ENCODE data around the gene COL6A2. TPM values are rescaled to one million over a fixed set of nuclear protein-coding genes. Genes with fewer than 3 reads are reported as not detected.

COL6A2 gene
- total and polyA plus RNA-seq, 8 donors = 362 to 647 (median 447) TPM

DNA sequence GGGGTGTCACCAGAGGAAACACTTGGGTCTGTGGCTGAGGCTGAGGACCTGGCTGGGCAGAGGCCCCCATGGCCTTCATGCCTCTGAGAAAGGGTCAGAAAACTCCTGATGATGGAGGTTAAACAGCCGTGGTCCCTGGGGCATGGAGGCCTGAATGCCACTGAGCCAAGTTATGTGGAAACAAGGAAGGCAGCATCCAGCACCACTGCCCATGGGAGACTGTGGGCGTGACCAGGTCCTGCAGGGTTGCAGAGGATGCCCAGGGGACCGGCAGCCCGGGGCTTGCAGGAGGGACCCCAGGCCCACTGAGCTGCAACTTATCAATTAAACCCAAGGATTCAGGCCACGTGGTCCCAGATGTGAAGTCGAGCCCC is 18.9 kb upstream of the COL6A2 start:
- Histone ChIP-seq H3K4me1 (no peaks in the 10 kb centered on the region), H3K36me3 (no peaks in the 10 kb centered on the region), H3K4me3 (no peak overlapping the region), H3K27ac (no peak overlapping the region), H3K9me3 (no peaks in the 10 kb centered on the region), H3K27me3 (peaks cover 0 to 43% of the 10 kb centered on the region in 2 donors)
- TF ChIP-seq, protein P1, sequence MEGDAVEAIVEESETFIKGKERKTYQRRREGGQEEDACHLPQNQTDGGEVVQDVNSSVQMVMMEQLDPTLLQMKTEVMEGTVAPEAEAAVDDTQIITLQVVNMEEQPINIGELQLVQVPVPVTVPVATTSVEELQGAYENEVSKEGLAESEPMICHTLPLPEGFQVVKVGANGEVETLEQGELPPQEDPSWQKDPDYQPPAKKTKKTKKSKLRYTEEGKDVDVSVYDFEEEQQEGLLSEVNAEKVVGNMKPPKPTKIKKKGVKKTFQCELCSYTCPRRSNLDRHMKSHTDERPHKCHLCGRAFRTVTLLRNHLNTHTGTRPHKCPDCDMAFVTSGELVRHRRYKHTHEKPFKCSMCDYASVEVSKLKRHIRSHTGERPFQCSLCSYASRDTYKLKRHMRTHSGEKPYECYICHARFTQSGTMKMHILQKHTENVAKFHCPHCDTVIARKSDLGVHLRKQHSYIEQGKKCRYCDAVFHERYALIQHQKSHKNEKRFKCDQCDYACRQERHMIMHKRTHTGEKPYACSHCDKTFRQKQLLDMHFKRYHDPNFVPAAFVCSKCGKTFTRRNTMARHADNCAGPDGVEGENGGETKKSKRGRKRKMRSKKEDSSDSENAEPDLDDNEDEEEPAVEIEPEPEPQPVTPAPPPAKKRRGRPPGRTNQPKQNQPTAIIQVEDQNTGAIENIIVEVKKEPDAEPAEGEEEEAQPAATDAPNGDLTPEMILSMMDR (IDR thresholded peaks at IDR 0.05) = no peak
- ATAC-seq = no peak
- intact Hi-C loops (cut with DNase I) = no loop called here
- no peak for DNase-seq

DNA sequence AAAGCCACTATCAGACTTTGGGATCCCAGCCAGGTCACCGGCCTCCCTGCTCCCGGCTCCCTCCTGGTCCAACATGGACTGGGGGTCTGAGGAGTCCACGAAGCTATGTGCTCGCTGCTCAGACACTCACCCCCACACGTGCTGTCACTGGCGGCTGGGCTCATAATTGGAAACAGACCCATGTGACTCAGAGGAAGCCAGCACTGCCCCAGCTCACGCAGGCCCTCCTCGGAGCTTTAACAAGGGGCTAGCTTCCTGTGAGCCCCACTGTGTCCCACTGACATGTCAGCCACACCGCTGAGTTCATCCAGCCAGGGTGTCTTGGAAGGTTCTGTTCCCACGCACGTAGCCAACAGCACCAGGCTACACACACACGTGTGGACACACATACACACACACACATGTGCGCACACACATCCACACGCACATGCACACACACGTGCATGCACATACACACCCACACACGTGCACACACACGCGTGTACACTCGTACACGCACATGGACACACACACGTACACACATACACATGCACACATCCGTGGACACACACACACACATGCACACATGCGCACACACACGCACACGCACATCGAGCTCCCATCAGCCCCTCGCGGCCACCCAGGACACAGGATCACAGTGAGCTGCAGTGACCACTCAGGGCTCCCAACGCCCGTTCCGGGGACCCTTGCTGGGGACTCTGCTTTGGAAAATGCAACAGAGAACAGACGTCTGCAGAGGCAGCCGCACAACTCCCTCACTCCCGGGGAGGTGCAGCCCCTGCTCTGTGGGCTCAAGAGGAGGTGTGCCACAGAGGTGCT is 18.4 kb upstream of the COL6A2 start:
- Histone ChIP-seq H3K4me3 (no peak overlapping the region), H3K36me3 (no peaks in the 10 kb centered on the region), H3K27me3 (peaks cover 0 to 49% of the 10 kb centered on the region in 2 donors), H3K27ac (no peak overlapping the region), H3K4me1 (no peaks in the 10 kb centered on the region), H3K9me3 (no peaks in the 10 kb centered on the region)
- TF ChIP-seq, protein P1 (IDR thresholded peaks at IDR 0.05) = no peak
- DNase-seq (peak in 2 of 4 donors; percentile 33 to 66), ATAC-seq (peak; percentile 23)
- intact Hi-C loops (cut with DNase I) = no loop called here

DNA sequence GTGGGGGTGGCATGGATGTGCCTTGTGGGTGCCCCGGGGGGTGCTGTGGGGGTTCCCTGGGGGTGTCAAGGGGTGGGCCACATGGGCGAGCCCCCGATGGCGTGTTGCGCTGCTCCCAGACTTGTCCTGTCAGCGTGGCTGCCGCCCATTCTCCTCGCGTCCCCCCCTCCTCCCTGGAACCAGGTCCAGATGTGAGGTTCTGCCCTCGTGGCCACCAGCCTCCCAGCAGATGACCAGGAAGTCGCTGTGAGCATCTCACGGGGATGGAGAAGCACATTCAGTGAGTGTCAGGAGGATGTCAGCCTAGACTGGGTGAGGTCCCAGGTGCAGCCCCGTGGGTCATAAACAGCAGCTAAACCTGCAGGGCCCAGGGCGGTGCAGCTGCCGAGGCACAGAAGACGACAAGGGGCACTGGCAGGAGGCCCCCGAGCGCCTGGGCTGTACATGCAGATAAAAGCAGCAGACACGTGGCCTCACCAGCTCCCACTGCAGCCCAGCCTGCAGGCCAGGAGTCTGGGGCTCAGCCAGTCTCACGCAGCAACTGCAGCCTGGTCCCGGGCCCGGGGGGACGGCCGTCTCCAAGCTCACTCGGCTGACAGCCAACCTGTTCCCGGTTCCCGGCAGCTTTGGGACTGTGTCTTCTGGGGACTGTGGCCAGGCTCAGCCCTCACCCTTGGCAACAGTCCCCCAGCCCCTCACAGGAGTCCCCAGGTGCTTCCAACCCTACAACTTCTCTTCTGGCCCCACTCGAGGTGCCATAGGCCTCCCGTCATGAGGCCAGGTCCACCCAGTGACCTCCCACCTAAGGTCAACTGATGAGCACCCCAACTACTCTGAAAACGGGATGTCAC is 17.5 kb upstream of the COL6A2 start:
- no peak for ATAC-seq
- TF ChIP-seq, protein P1 (IDR thresholded peaks at IDR 0.05) = no peak
- intact Hi-C loops (cut with DNase I) = no loop called here

DNA sequence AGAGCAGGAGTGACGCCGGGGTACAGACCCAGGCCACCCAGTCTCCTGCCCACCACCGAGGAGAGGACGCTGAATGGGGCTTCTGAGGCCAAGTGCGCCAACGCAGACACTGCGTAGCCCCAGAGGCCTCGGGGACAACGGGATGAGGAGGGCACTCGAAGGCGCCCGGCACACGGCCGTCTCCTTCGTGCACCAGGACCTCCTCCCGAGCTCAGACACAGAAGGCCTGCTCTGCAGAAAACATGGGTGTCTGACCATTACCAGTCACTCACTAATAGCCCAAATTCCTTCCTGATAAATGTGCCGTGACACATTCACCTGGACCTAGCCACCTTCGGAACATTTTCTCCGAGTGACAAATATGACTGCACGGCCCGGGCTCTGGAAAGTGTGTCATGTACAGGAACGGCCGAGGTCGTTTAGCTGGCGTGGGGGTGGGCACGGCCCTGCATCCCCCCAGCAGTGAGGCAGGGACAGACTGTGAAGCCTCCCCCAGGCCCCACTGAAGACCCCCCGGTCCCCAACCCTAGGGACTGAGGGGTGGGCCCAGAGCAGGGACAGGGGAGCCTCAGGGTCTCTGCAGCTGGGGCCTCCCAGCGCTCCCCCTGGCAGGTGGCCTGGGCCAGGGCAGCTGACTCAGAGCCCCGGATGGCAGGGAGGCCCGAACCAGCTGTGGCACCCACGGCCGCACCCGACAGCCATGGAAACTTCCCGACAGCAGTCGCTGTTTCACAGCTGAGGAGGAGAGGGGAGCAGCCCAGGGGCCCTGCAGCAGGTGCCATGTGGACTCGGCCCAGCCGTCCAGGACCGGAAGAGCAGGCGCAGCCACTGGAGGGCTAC is 16.7 kb upstream of the COL6A2 start:
- Histone ChIP-seq H3K27me3 (peaks cover 0 to 52% of the 10 kb centered on the region in 2 donors), H3K27ac (no peak overlapping the region), H3K36me3 (no peaks in the 10 kb centered on the region), H3K4me3 (no peak overlapping the region), H3K9me3 (no peaks in the 10 kb centered on the region), H3K4me1 (no peaks in the 10 kb centered on the region)
- TF ChIP-seq, protein P1 (IDR thresholded peaks at IDR 0.05) = no peak
- DNase-seq (peak in 2 of 4 donors; percentile 23 to 55), ATAC-seq (no peak)
- intact Hi-C loops (cut with DNase I) = no loop called here

More for the DNA sequence above, 17.5 kb upstream of the COL6A2 start:
- no peak overlapping the region for H3K4me3 ChIP-seq
- H3K36me3 ChIP-seq = no peaks in the 10 kb centered on the region
- no peaks in the 10 kb centered on the region for H3K9me3 ChIP-seq
- no peaks in the 10 kb centered on the region for H3K4me1 ChIP-seq
- peak in 3 of 4 donors; percentile 38 to 77 (median 64) for DNase-seq
- peaks cover 0 to 52% of the 10 kb centered on the region in 2 donors for H3K27me3 ChIP-seq
- no peak overlapping the region for H3K27ac ChIP-seq
